Colonic mucosa (tissue), 4 donors: ENCODE data around the gene OGDHL. TPM values are rescaled to one million over a fixed set of nuclear protein-coding genes. Genes with fewer than 3 reads are reported as not detected.

Experiments used
- DNase-seq: peaks from one replicate; pipeline ENCODE4 v3.0.0-alpha.2; 2020
- H3K27ac ChIP-seq: fragments of 200-600 bp; one replicate; pipeline ENCODE4 v1.8.0; 2021
- H3K27me3 ChIP-seq: fragments of 200-600 bp; one replicate; pipeline ENCODE4 v1.8.0; 2021
- H3K36me3 ChIP-seq: fragments of 200-600 bp; one replicate; pipeline ENCODE4 v1.8.0; 2021
- H3K4me1 ChIP-seq: fragments of 200-600 bp; one replicate; pipeline ENCODE4 v1.8.0; 2021; ENCODE audit warnings: mild to moderate bottlenecking
- H3K4me3 ChIP-seq: fragments of 200-600 bp; one replicate; pipeline ENCODE4 v1.8.0; 2021
- H3K9ac ChIP-seq, 2 donors: one replicate each; pipeline ENCODE4 v1.7.0; 2013; ENCODE audit warnings: control low read depth in 2 of 2, low read depth in 2 of 2, low read length in 2 of 2
- H3K9me3 ChIP-seq: fragments of 200-600 bp; one replicate; pipeline ENCODE4 v1.8.0; 2021
- CTCF ChIP-seq: fragments of 200-600 bp; IDR thresholded peaks from one replicate; pipeline ENCODE4 v1.8.0; 2022; ENCODE audit warnings: antibody characterized with exemption, mild to moderate bottlenecking
- intact Hi-C: fragments of 100-400 bp; cut with DNase I; formaldehyde crosslinking; loops from one replicate; pipeline ENCODE4 v1.14.1; 2022
- total RNA-seq, 2 donors: library from RNA; stranded (reverse); fragmentation: NEBNext Ultra II Directional in 1 of 2; extraction: Animal tissue kit (Norgen Biotek cat#: 25700) in 1 of 2; gene quantifications; one replicate each; pipeline ENCODE4 v1.2.1, GENCODE V29; 2021
- donor health status: healthy.
- donor health status: DM: no; HTN: no; CAD: no.
- donor health status: DM: no; HTN: no; CAD: no.

OGDHL gene
- total RNA-seq, 2 donors from 2014 or later = 0.79 to 3.2 TPM

GRCh38 chr10:49745756-49746155 is 16.4 kb downstream of the OGDHL start:
- DNase-seq = no peak
- H3K9me3 ChIP-seq = no peaks in the 10 kb centered on the region
- no peaks in the 10 kb centered on the region for H3K4me1 ChIP-seq
- no peaks in the 10 kb centered on the region for H3K27me3 ChIP-seq
- H3K4me3 ChIP-seq = no peak overlapping the region
- no peak overlapping the region for H3K9ac ChIP-seq
- no peaks in the 10 kb centered on the region for H3K36me3 ChIP-seq
- no peak for TF ChIP-seq CTCF
- no peak overlapping the region for H3K27ac ChIP-seq
- intact Hi-C loops = no loop called here

DNA sequence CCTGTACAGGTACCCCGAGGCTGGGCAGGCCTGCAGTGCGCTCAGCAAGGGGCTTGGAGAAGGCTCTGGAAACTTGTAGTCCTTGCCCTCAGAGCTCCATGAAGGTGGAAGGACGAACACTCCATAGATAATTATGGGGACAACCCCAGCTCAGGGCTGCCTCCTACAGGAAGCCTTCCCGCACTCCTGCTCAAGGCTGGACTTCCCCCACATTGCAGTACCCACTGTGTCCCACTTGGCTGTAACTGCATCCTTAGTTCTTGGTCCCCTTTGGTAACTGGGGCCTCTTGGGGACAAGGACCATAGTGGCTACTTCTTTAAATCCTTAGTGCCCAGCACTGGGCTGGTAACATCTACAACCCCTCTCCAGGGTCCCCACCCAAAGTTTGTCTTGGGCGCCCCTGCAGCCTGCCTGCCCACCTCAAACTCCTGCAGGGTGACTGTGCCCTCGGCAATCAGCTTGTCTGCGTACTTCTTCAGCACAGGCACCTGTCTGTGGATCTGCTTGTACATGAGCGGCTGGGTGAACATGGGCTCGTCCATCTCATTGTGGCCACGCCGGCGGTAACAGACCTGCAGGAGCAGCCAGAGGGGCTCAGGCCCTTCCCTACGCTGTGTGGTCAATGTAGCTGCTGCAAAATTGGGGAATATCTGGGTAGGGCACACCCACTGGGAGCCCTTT is 17.1 kb downstream of the OGDHL start:
- no peak for DNase-seq
- Histone ChIP-seq H3K27ac (no peak overlapping the region), H3K27me3 (no peaks in the 10 kb centered on the region), H3K36me3 (no peaks in the 10 kb centered on the region), H3K9ac (no peak overlapping the region), H3K4me3 (no peak overlapping the region), H3K4me1 (no peaks in the 10 kb centered on the region), H3K9me3 (no peaks in the 10 kb centered on the region)
- intact Hi-C loops = no loop called here
- no peak for TF ChIP-seq CTCF

DNA sequence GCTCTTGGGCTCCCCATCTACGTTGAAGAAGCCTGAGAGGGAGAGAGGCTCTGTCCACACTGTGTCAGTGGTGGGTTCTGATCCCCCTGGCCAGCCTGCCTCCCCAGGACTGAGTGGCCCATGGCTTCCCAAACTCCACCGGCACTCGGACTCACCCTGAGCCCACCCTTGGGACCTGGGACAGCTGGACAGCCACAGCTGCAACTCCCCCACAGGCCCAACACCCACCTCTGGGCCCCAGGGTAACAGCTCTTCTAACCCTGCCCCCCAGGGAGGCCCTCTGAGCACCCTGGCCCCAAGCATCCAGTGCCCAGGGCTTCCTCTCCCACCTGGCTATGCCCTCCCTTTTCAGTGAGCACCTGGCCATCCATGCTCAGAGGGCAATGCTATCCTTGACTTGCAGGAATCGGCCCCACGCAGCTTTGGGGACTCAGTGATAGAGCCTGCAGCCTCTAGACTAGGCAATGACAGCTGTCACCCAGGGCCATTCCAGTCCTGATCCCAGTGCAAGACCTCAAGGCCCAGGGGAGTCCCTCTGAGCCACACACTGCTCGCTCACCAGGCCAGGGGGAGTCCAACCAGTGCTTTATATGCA is 17.9 kb downstream of the OGDHL start:
- no peak overlapping the region for H3K27ac ChIP-seq
- intact Hi-C loops = no loop called here
- H3K27me3 ChIP-seq = no peaks in the 10 kb centered on the region
- DNase-seq = peak; percentile 3
- H3K9ac ChIP-seq = no peak overlapping the region
- H3K4me1 ChIP-seq = no peaks in the 10 kb centered on the region
- no peaks in the 10 kb centered on the region for H3K36me3 ChIP-seq
- no peaks in the 10 kb centered on the region for H3K9me3 ChIP-seq
- no peak for TF ChIP-seq CTCF
- no peak overlapping the region for H3K4me3 ChIP-seq

- Histone ChIP-seq H3K27me3 (no peaks in the 10 kb centered on the region), H3K4me1 (no peaks in the 10 kb centered on the region), H3K9me3 (no peaks in the 10 kb centered on the region), H3K4me3 (no peak overlapping the region), H3K9ac (no peak overlapping the region), H3K36me3 (no peaks in the 10 kb centered on the region), H3K27ac (no peak overlapping the region)
- no peak for TF ChIP-seq CTCF
- intact Hi-C loops = no loop called here
- no peak for DNase-seq
Measured at GRCh38 chr10:49743464-49744075, 18.6 kb downstream of the OGDHL start.

DNA sequence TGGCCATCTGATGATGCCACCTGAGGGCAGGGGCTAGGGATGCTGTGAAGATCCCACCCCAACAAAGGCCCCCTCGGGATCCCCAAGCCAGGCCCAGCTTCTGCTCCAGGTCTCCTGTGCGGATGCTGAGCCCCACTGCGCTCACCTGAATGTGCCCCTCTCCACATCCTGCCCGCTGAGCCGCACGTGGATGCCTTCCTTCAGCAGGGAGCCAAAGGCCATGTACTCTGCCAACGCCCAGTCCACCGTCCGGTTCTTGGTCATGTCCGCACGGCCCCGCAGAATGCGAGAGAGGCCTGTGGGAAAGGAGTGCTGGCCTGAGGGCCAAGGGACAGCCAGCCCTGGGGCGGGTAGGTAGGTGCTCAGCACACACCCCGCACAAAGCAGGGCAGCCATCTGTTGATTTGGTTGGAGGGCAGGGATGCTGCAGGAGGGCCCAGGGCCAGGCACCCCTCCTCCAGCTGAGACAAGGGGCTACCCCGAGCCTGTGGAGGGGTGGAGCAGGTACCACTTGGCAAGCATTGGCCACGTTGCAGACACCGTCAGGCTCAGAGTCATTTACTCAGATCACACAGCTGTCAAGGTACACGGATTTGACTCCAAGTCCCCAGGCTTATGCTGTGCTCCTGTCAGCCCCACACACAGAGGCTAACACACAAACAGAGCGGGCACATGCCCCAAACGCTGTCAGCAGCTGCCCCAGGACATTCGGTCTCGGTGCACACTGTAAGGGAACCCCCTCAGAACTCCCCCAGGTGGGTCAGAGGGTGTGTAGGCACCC is 19.2 kb downstream of the OGDHL start:
- DNase-seq = no peak

More for the DNA sequence above, 19.2 kb downstream of the OGDHL start:
- H3K4me1 ChIP-seq = no peaks in the 10 kb centered on the region
- H3K27me3 ChIP-seq = no peaks in the 10 kb centered on the region
- no peak overlapping the region for H3K9ac ChIP-seq
- no peaks in the 10 kb centered on the region for H3K9me3 ChIP-seq
- no peak overlapping the region for H3K4me3 ChIP-seq
- intact Hi-C loops = no loop called here
- H3K36me3 ChIP-seq = no peaks in the 10 kb centered on the region
- H3K27ac ChIP-seq = no peak overlapping the region
- no peak for TF ChIP-seq CTCF
